HepG2 (cell line): ENCODE results near the gene SLC22A7. TPM values are rescaled to one million over a fixed set of nuclear protein-coding genes. Genes with fewer than 3 reads are reported as not detected.

ENCODE experiments used
- BCL6 ChIP-seq: IDR thresholded peaks from 2 replicates; pipeline ENCODE4 v1.6.1; 2016; ENCODE audit warnings: missing genetic modification reagents, missing compliant biosample characterization
- GATAD2A ChIP-seq: IDR thresholded peaks from 2 replicates; pipeline ENCODE4 v1.6.1; 2016
- MAZ ChIP-seq, 2 experiments: sonication (generic) in 1 of 2; formaldehyde crosslinking in 1 of 2; IDR thresholded peaks; 2 replicates each; pipeline versions ENCODE4 v1.5.0 to v1.6.1; 2012 to 2020; ENCODE audit warnings: low read depth in 2 of 2, mild to moderate bottlenecking in 2 of 2, borderline replicate concordance in 1 of 2, improper control_type of control experiment in 1 of 2, low read length in 1 of 2, missing genetic modification reagents in 1 of 2, moderate library complexity in 1 of 2
- MLX ChIP-seq: IDR thresholded peaks from 2 replicates; pipeline ENCODE4 v1.6.1; 2016
- MXD3 ChIP-seq: IDR thresholded peaks from 2 replicates; pipeline ENCODE4 v1.6.1; 2016; ENCODE audit warnings: mild to moderate bottlenecking, missing biosample characterization, missing genetic modification reagents
- MYC ChIP-seq: sonication (generic); formaldehyde crosslinking; IDR thresholded peaks from 2 replicates; pipeline ENCODE4 v1.9.0; 2021; ENCODE audit warnings: missing genetic modification reagents, borderline replicate concordance
- MYPOP ChIP-seq: sonication (generic); formaldehyde crosslinking; IDR thresholded peaks from 2 replicates; pipeline ENCODE4 v1.8.1; 2023; ENCODE audit warnings: mild to moderate bottlenecking, moderate library complexity, missing genetic modification reagents
- RXRA ChIP-seq: sonication (generic); formaldehyde crosslinking; IDR thresholded peaks from 2 replicates; pipeline ENCODE4 v1.5.1; 2020; ENCODE audit warnings: missing genetic modification reagents
- SNAPC2 ChIP-seq: sonication (generic); formaldehyde crosslinking; IDR thresholded peaks from 2 replicates; pipeline ENCODE4 v1.8.1; 2022; ENCODE audit warnings: mild to moderate bottlenecking, missing genetic modification reagents
- TEAD3 ChIP-seq: optimal IDR thresholded peaks from 2 replicates; pipeline ENCODE3; 2016; ENCODE audit warnings: borderline replicate concordance
- THAP9 ChIP-seq: sonication (generic); formaldehyde crosslinking; IDR thresholded peaks from 2 replicates; pipeline ENCODE4; 2020; ENCODE audit warnings: missing genetic modification reagents, mild to moderate bottlenecking, borderline replicate concordance
- YEATS2 ChIP-seq: sonication (generic); formaldehyde crosslinking; IDR thresholded peaks from 2 replicates; pipeline ENCODE4 v1.4.0; 2020; ENCODE audit warnings: missing genetic modification reagents, borderline replicate concordance
- YY1 ChIP-seq: IDR thresholded peaks from 2 replicates; pipeline ENCODE4 v1.6.1; 2011; ENCODE audit warnings: low read length, low read depth, moderate library complexity, mild to moderate bottlenecking; ENCODE audit not compliant: insufficient read depth, insufficient replicate concordance
- ZBTB7B ChIP-seq: sonication (generic); formaldehyde crosslinking; IDR thresholded peaks from 2 replicates; pipeline ENCODE4 v1.4.0; 2020; ENCODE audit warnings: missing genetic modification reagents
- ZMYM4 ChIP-seq: sonication (generic); formaldehyde crosslinking; IDR thresholded peaks from 2 replicates; pipeline ENCODE4 v1.8.1; 2023; ENCODE audit warnings: mild to moderate bottlenecking, missing genetic modification reagents
- ZNF138 ChIP-seq: sonication (generic); formaldehyde crosslinking; IDR thresholded peaks from 2 replicates; pipeline ENCODE4 v1.5.0; 2020; ENCODE audit warnings: mild to moderate bottlenecking, low read depth, missing genetic modification reagents
- ZNF207 ChIP-seq: fragments of 450-650 bp; IDR thresholded peaks from 2 replicates; pipeline ENCODE4 v1.6.1; 2016; ENCODE audit warnings: antibody characterized with exemption, borderline replicate concordance
- ZNF224 ChIP-seq: sonication (generic); formaldehyde crosslinking; IDR thresholded peaks from 2 replicates; pipeline ENCODE4 v1.5.0; 2020; ENCODE audit warnings: mild to moderate bottlenecking, missing genetic modification reagents
- ZNF24 ChIP-seq: fragments of 450-650 bp; IDR thresholded peaks from 2 replicates; pipeline ENCODE4 v1.6.1; 2017; ENCODE audit warnings: antibody characterized with exemption, mild to moderate bottlenecking
- ZSCAN25 ChIP-seq: sonication (generic); formaldehyde crosslinking; IDR thresholded peaks from 2 replicates; pipeline ENCODE4 v1.8.0; 2022; ENCODE audit warnings: mild to moderate bottlenecking, missing genetic modification reagents
- polyA plus RNA-seq, 8 experiments: library from polyadenylated mRNA; depleted of rRNA in 3 of 8; stranded (reverse) in 7 of 8; unstranded in 1 of 8; fragments of >200 nt; fragmentation: Illumina TruSeq in 4 of 8; extraction: Trizol in 4 of 8; gene quantifications; 2 replicates each; pipeline versions ENCODE4 v1.2.1 to v1.2.3, GENCODE V29; 2011 to 2016; ENCODE audit warnings: low read depth in 4 of 8, missing spikeins in 1 of 8, mixed read lengths in 1 of 8; ENCODE audit not compliant: insufficient read depth in 1 of 8
- total RNA-seq, 5 experiments: library from RNA; depleted of rRNA; stranded (reverse); fragments of >200 nt; fragmentation: Illumina TruSeq; extraction: Trizol; gene quantifications; 2 replicates each; pipeline ENCODE4 v1.2.3, GENCODE V29; 2016; ENCODE audit warnings: low read depth in 1 of 5
- TF ChIP-seq, protein P1 (sequence below): sonication (generic); formaldehyde crosslinking; IDR thresholded peaks from 2 replicates; pipeline ENCODE4 v1.5.0; 2020; ENCODE audit warnings: mild to moderate bottlenecking, missing genetic modification reagents, borderline replicate concordance

SLC22A7 gene
- total and polyA plus RNA-seq, 2 of the 13 experiments (the other 11 are each of a cell fraction or from before 2014, with no cell fraction given), result 5.3 to 22.6 TPM

- TF ChIP-seq MXD3 (CRISPR knock-in tag) (0 out of 2 replicates have a peak, but pooled peaks have one; percentile 64), ZNF138 (CRISPR knock-in tag) (no peak), RXRA (CRISPR knock-in tag) (peak; percentile 34; the same call in 1 of the 2 replicates), ZNF207 (no peak), THAP9 (CRISPR knock-in tag) (peak; percentile 21; the same call in 1 of the 2 replicates), ZMYM4 (CRISPR knock-in tag) (peak; percentile 55; the same call in 1 of the 2 replicates), MYPOP (CRISPR knock-in tag) (0 out of 2 replicates have a peak, but pooled peaks have one; percentile 38), MAZ (IDR thresholded peaks at IDR 0.05; ENCODE audit: borderline replicate concordance, low read depth, low read length) (0 out of 2 replicates have a peak, but pooled peaks have one; percentile 7), MAZ (CRISPR knock-in tag; IDR thresholded peaks at IDR 0.05; ENCODE audit: low read depth) (peak; percentile 46; the same call in 1 of the 2 replicates), YY1 (peak; percentile 64), YEATS2 (CRISPR knock-in tag) (0 out of 2 replicates have a peak, but pooled peaks have one; percentile 45), BCL6 (0 out of 2 replicates have a peak, but pooled peaks have one; percentile 26), ZNF24 (peak; percentile 77), MYC (CRISPR knock-in tag) (peak; percentile 15; the same call in 1 of the 2 replicates), MLX (CRISPR knock-in tag) (0 out of 2 replicates have a peak, but pooled peaks have one; percentile 13), ZNF224 (CRISPR knock-in tag) (0 out of 2 replicates have a peak, but pooled peaks have one; percentile 12), ZBTB7B (CRISPR knock-in tag) (peak; percentile 59; the same call in 1 of the 2 replicates), TEAD3 (CRISPR knock-in tag) (peak; percentile 81), GATAD2A (CRISPR knock-in tag) (peak; percentile 75), ZSCAN25 (CRISPR knock-in tag) (peak; percentile 40; the same call in 1 of the 2 replicates), SNAPC2 (no peak)
- TF ChIP-seq, protein P1, sequence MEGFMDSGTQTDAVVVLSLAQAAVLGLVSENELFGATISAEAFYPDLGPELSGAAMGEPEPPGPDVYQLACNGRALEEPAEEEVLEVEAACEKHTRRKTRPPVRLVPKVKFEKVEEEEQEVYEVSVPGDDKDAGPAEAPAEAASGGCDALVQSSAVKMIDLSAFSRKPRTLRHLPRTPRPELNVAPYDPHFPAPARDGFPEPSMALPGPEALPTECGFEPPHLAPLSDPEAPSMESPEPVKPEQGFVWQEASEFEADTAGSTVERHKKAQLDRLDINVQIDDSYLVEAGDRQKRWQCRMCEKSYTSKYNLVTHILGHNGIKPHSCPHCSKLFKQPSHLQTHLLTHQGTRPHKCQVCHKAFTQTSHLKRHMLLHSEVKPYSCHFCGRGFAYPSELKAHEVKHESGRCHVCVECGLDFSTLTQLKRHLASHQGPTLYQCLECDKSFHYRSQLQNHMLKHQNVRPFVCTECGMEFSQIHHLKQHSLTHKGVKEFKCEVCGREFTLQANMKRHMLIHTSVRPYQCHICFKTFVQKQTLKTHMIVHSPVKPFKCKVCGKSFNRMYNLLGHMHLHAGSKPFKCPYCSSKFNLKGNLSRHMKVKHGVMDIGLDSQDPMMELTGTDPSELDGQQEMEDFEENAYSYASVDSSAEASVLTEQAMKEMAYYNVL (CRISPR knock-in tag), result 0 out of 2 replicates have a peak, but pooled peaks have one; percentile 12
These were observed 35.9 kb upstream of the SLC22A7 start (continued) for GRCh38 chr6:43262000-43262779.
